Adipose tissue (tissue), 3 donors: Measurements from ENCODE around the gene GP5. TPM values are rescaled to one million over a fixed set of nuclear protein-coding genes. Genes with fewer than 3 reads are reported as not detected.

Experiments used
- H3K27ac ChIP-seq: one replicate; pipeline ENCODE4 v1.5.1; 2013; ENCODE audit warnings: low read depth, low read length
- WGBS, 3 donors: extraction: QIAGEN DNeasy Blood & Tissue Kit; methylation state at CpG; one replicate each; pipeline ENCODE4 v1.1.7; 2013; 5-methylcytosine and 5-hydroxymethylcytosine counted together
- polyA plus RNA-seq, 3 donors: library from polyadenylated mRNA; stranded (reverse); fragments of 200-250 nt; gene quantifications; one replicate each; pipeline ENCODE4 v1.2.3, GENCODE V29; 2013
- donor health status: healthy with polysubstance abuse.
- donor health status: Bipolar disorder and iron deficiency.
- donor health status: healthy.

GP5 gene
- polyA plus RNA-seq, 3 donors, result 0.05 to 0.09 TPM; not detected in 1

GRCh38 chr3:194364652-194365434 is 34.2 kb downstream of the GP5 start:
- WGBS, 3 donors, result 54 to 60% (median 60%) methylated on average over 20 of the region's 20 CpGs
- H3K27ac ChIP-seq, result no peak overlapping the region

- WGBS, 3 donors, result 68 to 79% (median 76%) methylated on average over 3 of the region's 3 CpGs
- H3K27ac ChIP-seq, result no peak overlapping the region
Measured at GRCh38 chr3:194364314-194364651, 34.8 kb downstream of the GP5 start.

GRCh38 chr3:194360568-194360967 is 38.5 kb downstream of the GP5 start:
- 88 to 89% (median 88%) methylated on average over 18 of the region's 18 CpGs for WGBS, 3 donors
- no peak overlapping the region for H3K27ac ChIP-seq

GRCh38 chr3:194357681-194358080 is 41.4 kb downstream of the GP5 start:
- H3K27ac ChIP-seq, result no peak overlapping the region
- WGBS, 3 donors, result 85 to 87% (median 86%) methylated on average over 11 of the region's 11 CpGs

- H3K27ac ChIP-seq, result no peak overlapping the region
- WGBS, 3 donors, result 68 to 72% (median 71%) methylated on average over 7 of the region's 7 CpGs
Measured at GRCh38 chr3:194355379-194355778, 43.7 kb downstream of the GP5 start.

- H3K27ac ChIP-seq, result no peak overlapping the region
- 67 to 89% (median 81%) methylated on average over 2 of the region's 2 CpGs for WGBS, 3 donors
Measured at GRCh38 chr3:194354315-194354714, 44.8 kb downstream of the GP5 start.

GRCh38 chr3:194352667-194353246 is 46.3 kb downstream of the GP5 start:
- WGBS, 3 donors, result 80 to 85% (median 84%) methylated on average over 10 of the region's 10 CpGs

GRCh38 chr3:194351952-194352536 is 47.0 kb downstream of the GP5 start:
- no peak overlapping the region for H3K27ac ChIP-seq
- WGBS, 3 donors, result 87 to 98% (median 93%) methylated on average over 14 of the region's 14 CpGs

More at GRCh38 chr3:194352667-194353246, 46.3 kb downstream of the GP5 start:
- H3K27ac ChIP-seq, result no peak overlapping the region

- WGBS, 3 donors, result 85 to 91% (median 90%) methylated on average over 24 of the region's 24 CpGs
Measured at GRCh38 chr3:194351080-194351672, 47.9 kb downstream of the GP5 start, which contains the start of gene CPN2. Gene CPN2, minus strand, starts transcription at chr3:194351328. Its CDS starts 8,626 bp downstream, at chr3:194342702.

GRCh38 chr3:194350726-194351071 is 48.4 kb downstream of the GP5 start:
- 62 to 81% (median 78%) methylated on average over 3 of the region's 3 CpGs for WGBS, 3 donors
- H3K27ac ChIP-seq, result no peak overlapping the region

More at GRCh38 chr3:194351080-194351672, 47.9 kb downstream of the GP5 start, which contains the start of gene CPN2:
- no peak within 1 kb of the TSS for H3K27ac ChIP-seq

GRCh38 chr3:194348354-194348753 is 50.7 kb downstream of the GP5 start:
- WGBS, 3 donors, result 76 to 83% (median 82%) methylated on average over 6 of the region's 6 CpGs
- no peak overlapping the region for H3K27ac ChIP-seq

- no peak overlapping the region for H3K27ac ChIP-seq
- 58 to 71% (median 65%) methylated on average over 5 of the region's 5 CpGs for WGBS, 3 donors
Measured at GRCh38 chr3:194346621-194347020, 52.4 kb downstream of the GP5 start.

GRCh38 chr3:194346035-194346434 is 53.0 kb downstream of the GP5 start:
- 77 to 93% (median 87%) methylated on average over 9 of the region's 9 CpGs for WGBS, 3 donors
- no peak overlapping the region for H3K27ac ChIP-seq

Other genes with a start within 250 kb of the GP5 start
- gene CPN2, start 47.9 kb downstream of the GP5 start, polyA plus RNA-seq, result under 1 TPM; 0.22 to 0.58 (median 0.27) TPM
- gene LRRC15, start 29.5 kb downstream of the GP5 start, polyA plus RNA-seq, result under 1 TPM; 0.01 to 0.45 (median 0.40) TPM
- 10 to 100 TPM; 10.5 to 63.9 (median 15.4) TPM for gene ATP13A3, start 87.7 kb upstream of the GP5 start, polyA plus RNA-seq
- gene TMEM44, start 234.2 kb upstream of the GP5 start, polyA plus RNA-seq, result 10 to 100 TPM in 1 of 3 donors, 1 to 10 TPM in 2; 2.3 to 18.2 (median 9.1) TPM